ENCODE measurements around the gene KLHL3.
A peak's percentile ranks its signal among the peaks of the same experiment; 100 is the strongest.

Gene KLHL3

DNA sequence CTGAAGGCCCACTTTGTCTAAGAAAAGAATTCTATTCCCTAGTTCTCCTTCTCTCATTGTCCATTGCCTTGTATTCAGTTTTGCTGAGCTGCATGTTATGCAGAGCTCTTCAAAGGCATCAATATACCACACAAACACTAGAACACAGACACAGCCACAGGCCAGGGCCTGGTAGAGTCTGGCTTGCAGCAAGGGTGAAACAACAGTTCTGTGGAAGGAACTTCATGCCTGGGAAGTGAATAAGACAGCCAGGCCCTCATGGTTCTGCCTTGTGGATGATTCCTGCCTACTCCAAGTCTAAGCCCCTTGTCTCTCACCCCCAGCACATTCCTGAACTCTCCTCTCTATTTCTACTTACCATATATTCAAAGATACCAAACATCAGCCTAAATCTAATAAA lies 30.8 kb downstream of the KLHL3 start:
- DNase-seq = no peak

DNA sequence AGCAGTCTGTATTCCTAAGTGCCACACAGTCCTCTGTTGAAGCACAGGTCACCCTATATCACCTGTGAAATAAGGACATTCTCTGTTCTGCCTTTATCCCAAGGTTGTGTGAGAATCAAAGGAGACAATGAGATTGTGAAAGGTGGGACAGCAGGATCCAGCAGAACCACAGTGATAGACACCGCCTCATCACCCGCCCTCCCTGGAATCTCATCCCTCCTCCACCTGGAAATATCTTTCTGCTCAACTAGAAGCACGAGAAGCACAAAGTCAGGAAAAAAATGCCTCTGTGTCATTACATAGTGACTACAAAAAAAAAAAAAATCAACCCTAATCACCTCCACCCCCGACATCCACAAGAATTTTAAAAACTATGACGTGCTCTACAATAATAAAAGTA lies 32.3 kb downstream of the KLHL3 start:
- DNase-seq = no peak

DNA sequence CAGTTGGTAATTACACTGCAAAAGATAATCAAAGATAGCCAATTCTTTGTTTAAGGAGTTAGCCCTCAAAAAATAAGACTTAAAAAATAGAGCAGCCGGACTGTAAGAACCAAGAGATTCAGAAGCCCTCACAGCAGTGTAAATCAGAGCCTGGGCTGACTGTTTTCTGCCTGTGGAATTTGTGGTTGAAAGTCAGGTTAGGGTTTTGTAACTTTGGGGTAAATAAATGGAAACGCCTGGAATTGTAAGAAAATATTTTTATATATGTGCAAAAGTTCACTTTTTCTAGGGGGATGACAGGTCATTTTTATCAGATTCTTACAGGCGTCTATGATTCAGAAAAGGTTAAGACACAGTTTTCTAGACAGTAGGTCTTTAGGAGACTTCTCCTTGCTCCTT lies 35.6 kb downstream of the KLHL3 start:
- no peak for DNase-seq

DNA sequence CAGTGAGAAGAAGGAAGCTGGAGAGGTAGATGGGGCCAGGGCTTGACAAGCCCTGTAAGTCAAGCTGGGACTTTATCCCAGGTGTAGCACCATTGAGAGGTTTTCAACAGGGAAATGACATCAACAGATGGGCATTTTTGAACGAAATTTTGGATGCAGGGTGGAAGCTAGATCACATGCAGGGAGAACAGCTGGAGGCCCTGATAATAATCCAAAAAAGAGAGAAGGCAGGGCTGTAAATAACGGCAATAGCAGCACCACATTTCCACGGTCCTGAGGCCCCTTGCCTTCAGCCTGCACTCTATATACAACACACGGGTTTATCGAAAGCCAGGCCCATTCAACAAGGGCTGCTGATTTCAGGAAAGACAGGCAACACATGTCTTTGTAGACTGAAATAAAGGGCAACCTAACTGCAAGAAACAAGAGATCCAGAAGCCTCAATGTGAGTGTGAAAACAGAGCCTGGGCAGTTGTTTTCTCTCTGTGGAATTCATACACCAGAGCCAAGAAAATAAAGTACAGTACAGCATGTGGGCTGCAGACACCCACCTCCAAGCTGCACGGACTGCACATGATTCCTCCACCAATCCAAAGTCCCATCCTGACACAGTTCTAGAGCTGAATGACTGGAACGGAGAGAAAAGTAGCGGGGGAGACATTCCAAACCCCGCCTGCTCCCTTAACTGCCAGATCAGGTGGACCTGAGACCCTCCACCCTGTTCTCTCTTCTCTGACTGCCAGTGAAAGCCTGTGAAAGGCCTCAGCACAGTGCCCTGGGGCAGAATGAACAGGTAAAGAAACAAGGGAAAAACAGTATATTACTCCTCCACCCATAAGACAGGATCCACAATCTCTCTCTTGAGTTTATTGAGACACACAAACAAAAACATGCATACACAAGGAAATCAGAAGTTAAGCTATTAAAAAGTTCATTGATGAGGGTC lies 36.3 kb downstream of the KLHL3 start:
- DNase-seq = no peak

GRCh38 chr5:137696481-137696880 lies 39.4 kb downstream of the KLHL3 start:
- DNase-seq = no peak

- no peak for DNase-seq
These were observed 40.0 kb downstream of the KLHL3 start for GRCh38 chr5:137695651-137696428.

DNA sequence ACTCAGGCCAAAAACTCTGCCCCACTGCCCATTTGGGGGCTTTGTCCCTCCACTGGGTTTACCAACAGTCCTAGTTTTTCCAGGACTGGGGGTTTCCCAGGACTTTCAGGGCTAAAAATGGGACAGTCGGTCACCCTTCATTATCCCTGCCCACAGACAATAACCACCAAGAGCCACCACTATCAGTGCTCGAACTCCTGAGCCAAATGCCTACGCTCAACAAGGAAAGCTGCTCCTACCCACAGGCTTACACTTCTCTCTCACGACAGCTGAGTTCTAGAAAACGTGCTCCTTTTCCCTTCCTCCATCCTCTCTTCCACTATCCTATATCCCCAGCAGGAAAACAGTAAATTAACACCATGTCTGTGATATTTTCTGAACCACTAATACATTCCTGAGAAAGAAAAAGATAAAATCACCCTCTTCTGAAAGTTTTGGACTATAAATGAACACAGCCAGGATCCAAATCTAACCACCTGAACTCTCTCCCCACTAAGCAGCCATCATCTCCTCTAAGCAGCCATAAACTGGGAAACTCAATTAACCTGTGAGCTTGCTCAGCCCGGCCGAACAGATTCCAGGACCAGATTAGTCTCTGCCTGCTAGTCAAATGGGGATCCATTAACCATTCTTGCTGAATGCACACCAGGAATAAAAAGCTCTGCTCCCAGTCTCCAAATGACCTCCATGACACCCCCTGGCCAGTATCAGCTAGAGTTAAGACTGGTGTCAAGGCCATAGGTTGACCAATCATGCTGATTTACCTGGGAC lies 41.8 kb downstream of the KLHL3 start:
- no peak for DNase-seq

DNA sequence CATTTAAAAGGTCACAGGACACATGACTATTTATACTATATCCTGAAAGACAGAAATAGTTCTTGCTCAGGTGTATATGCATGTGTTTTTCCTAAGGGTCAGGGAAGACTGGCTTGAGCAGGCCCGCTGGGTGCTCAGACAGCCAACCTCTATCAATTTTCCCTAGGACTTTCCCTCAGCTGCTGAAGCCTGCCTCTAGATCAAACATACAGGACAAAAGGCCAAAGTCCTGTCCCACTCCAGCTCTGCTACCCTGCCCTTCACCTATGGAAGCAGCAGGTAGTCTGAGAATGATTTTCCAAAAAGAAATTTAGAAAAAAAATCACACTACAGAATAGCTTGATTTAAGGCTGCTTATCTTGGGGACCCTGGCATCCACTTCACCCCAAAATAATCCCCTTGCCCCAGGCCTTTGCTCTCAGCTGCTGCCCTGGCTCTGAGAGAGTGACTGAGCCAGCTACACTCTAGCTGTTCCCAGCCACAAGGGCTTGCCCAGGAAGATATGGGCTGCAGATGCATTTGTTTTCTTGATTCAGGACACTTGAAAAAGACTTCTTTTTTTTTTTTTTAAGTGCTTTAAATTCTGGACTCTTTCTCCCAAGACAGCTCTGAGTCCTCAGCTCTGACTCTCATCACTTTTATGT lies 42.5 kb downstream of the KLHL3 start:
- no peak for DNase-seq

DNA sequence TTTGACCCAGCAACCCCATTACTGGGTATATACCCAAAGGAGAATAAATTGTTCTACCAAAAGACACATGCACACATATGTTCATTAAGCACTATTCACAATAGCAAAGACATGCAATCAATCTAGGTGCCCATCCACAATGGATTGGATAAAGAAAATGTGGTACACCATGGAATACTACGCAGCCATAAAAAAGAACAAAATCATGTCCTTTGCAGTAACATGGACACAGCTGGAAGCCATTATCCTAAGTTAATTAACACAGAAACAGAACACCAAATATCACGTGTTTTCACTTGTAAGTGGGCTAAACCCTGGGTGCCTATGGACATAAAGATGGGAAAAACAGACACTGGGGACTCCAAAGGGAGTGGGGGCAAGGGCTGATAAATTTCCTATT lies 46.6 kb downstream of the KLHL3 start:
- DNase-seq = no peak

DNA sequence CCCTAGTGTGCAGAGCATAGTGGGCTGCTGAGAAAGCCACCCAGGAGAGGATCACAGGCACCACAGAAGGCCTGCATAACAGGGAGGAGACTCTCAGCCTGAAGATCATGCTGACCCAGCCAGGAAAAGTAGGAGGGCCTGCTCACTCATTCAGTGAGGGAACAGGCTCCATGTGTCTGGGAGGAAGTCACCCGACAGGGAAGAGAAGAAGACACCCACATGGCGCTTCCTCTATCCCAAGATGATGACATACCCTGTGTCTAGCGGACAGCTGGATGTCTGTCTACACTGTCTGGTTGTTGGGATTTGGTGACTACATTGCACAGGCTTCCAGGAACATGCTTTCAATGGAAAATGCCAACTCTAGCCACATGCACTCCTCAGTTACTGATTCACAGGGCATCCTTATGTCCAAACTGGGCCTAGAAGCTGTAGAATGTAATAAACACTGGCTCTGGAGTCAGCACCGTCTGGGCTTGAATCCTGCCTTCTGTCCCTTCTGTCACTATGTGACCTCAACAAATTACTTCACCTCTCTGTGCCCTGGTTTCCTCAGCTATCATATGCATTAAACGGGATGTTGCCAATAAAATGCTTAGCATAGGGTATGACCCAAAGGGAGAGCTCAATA lies 47.6 kb downstream of the KLHL3 start:
- no peak for DNase-seq

- no peak for DNase-seq
These were observed 51.1 kb downstream of the KLHL3 start for GRCh38 chr5:137684761-137685160.

DNA sequence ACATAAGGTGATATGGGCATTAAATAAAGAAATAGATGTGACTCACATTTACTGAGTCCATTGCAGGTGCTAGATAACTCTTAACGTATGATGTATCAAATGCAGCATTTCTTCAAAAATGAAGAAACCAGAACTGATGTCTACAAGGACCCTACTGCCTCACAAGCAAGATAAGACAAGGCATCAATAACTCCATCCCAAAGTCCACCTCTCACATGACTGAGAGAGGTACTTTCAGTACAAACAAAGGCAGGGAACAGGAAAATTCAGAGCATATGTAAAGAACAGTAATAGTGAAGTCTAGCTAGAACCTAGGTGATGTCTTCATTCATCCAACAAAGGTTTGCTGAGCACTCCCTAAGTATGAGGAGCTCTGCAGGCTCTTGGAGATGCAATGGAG lies 54.7 kb downstream of the KLHL3 start:
- no peak for DNase-seq

- no peak for DNase-seq
These were observed 56.0 kb downstream of the KLHL3 start for GRCh38 chr5:137679910-137680309.

DNA sequence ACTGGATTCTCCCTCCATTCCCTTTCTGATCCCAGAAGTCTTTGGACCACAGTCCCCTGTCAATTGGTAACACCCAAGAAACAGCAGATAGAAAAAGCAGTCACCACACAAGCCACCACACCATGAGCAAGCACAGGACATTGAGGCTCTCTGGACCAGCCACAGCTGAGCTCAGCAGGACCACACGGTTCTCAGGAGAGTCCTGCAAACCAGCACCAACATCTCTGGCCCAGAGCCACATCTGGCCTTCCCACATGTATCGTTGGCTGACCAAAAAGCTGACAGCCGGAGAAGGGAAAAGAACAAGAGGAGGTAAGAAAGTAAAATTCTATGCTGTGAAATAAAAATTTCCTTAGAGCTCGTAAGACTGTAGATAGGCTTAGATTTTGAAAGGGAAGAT lies 56.7 kb downstream of the KLHL3 start:
- no peak for DNase-seq

- no peak for DNase-seq
These were observed 63.0 kb downstream of the KLHL3 start for GRCh38 chr5:137672881-137673280.

- no peak for DNase-seq
These were observed 63.9 kb downstream of the KLHL3 start for GRCh38 chr5:137672001-137672400.

DNA sequence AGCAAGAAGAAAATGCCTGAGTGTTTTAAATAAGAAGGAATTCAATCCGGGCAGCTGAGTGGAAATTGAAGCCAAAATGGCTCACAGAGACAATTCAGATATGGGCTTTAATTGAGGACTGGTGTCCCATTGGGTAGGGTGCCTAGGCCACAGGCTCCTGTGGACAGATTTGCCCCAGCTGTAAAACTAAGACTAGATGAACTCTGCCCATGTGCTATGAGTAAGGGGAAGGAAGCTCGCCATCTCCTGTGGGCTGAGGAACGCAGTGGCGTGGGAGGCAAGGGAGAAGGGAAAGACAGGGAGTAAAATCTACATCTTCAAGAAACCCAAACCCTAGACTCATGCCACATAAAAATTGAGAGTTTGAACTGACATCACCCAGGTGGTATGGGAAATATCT lies 66.1 kb downstream of the KLHL3 start:
- DNase-seq = no peak

- no peak for DNase-seq
These were observed 67.3 kb downstream of the KLHL3 start for GRCh38 chr5:137668637-137669036.

- no peak for DNase-seq
These were observed 68.5 kb downstream of the KLHL3 start for GRCh38 chr5:137667341-137667740.

- DNase-seq = peak; percentile 26
These were observed 69.0 kb downstream of the KLHL3 start for GRCh38 chr5:137666901-137667300.

DNA sequence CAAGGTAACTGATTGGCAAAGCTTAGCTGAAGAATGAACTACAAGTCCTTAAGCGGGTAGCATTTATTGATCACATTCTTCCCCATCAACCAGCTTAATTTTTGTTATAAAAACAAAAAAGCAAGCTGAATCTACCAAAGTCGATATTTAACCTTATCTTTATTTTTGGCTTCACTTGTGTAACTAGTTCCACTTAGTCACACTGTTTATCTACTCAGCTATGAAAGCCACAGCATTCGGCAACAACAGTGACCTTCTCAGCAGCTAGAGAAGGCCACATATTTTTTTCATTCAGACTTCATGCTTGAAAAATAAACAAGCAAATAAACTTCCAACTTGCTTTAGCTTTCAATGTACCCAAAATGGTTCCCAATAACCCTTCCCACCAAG lies 69.4 kb downstream of the KLHL3 start:
- DNase-seq = no peak

GRCh38 chr5:137665678-137666460 lies 70.0 kb downstream of the KLHL3 start:
- no peak for DNase-seq
